GM12878 (cell line): ENCODE data around the gene RRP12. TPM values are rescaled to one million over a fixed set of nuclear protein-coding genes. Genes with fewer than 3 reads are reported as not detected.
A peak's percentile ranks its signal among the peaks of the same experiment; 100 is the strongest.

ENCODE experiments used
- ATAC-seq: fragments of 200-7000 bp; cut with Tn5 transposase; 3 replicates; pipeline ENCODE4 v1.9.1; 2020; ENCODE audit warnings: mild to moderate bottlenecking, moderate library complexity
- BruUV-seq: library from RNA; stranded (reverse); fragments of 400-500 nt; replicated peaks from 2 replicates; lab custom pipeline; 2021; lab: Mats Ljungman, UMichigan
- CTCF ChIA-PET: fragments of 300-600 bp; sonication (Branson Sonifier 250); formaldehyde crosslinking; extraction: SDS; loops from one replicate; lab custom pipeline; 2021; ENCODE audit warnings: inconsistent platforms; lab: Yijun Ruan, JAX
- POLR2A ChIA-PET: fragments of 350-600 bp; formaldehyde crosslinking; extraction: SDS; loops from one replicate; lab custom pipeline; 2021; ENCODE audit warnings: inconsistent platforms; lab: Charles Lee
- RAD21 ChIA-PET: fragments of 300-600 bp; sonication (Branson Sonifier 250); formaldehyde crosslinking; loops from one replicate; lab custom pipeline; 2023; ENCODE audit warnings: antibody characterized with exemption; ENCODE audit not compliant: unreplicated experiment; lab: Charles Lee
- SMC1A ChIA-PET: fragments of 300-600 bp; sonication (Branson Sonifier 250); formaldehyde crosslinking; loops from one replicate; lab custom pipeline; 2023; ENCODE audit not compliant: unreplicated experiment, uncharacterized antibody; lab: Charles Lee
- DNase-seq: peaks from one replicate; pipeline ENCODE4 v3.0.0-alpha.2; 2011; ENCODE audit warnings: low read depth, low spot score
- FAIRE-seq: peaks from 3 replicates; lab custom pipeline; 2011; peaks lifted over from hg19 to GRCh38; lab: Jason Lieb, UNC
- H2AFZ ChIP-seq: 2 replicates; pipeline ENCODE4 v1.6.0; 2011; ENCODE audit warnings: low read depth, low read length, control low read depth; ENCODE audit not compliant: control insufficient read depth
- H3K27ac ChIP-seq: 2 replicates; pipeline ENCODE4 v1.5.1; 2011; ENCODE audit warnings: control low read depth; ENCODE audit not compliant: control insufficient read depth, insufficient read depth
- H3K27me3 ChIP-seq, 2 experiments: replicated peaks in 1 of 2; 2 replicates each; pipeline versions ENCODE4 v1.6.0 to v1.6.1; 2011; ENCODE audit warnings: low read length in 1 of 2; ENCODE audit not compliant: control insufficient read depth in 2 of 2, insufficient read depth in 2 of 2
- H3K36me3 ChIP-seq, 2 experiments: 2 replicates each; pipeline ENCODE4 v1.5.1; 2011; ENCODE audit warnings: low read length in 1 of 2; ENCODE audit not compliant: control insufficient read depth in 2 of 2, insufficient read depth in 2 of 2
- H3K4me1 ChIP-seq: 2 replicates; pipeline ENCODE4 v1.6.1; 2011; ENCODE audit warnings: mild to moderate bottlenecking, low read length, moderate library complexity, mixed read lengths; ENCODE audit not compliant: control insufficient read depth, insufficient read depth
- H3K4me2 ChIP-seq: 2 replicates; pipeline ENCODE4 v1.6.0; 2011; ENCODE audit warnings: control low read depth; ENCODE audit not compliant: control insufficient read depth, insufficient read depth
- H3K4me3 ChIP-seq: fragments of 200-600 bp; sonication (generic); 2 replicates; pipeline ENCODE4 v1.5.1; 2016
- H3K79me2 ChIP-seq: 2 replicates; pipeline ENCODE4 v1.6.0; 2011; ENCODE audit warnings: low read length; ENCODE audit not compliant: control insufficient read depth, insufficient read depth
- H3K9ac ChIP-seq: 2 replicates; pipeline ENCODE4 v1.8.0; 2011; ENCODE audit warnings: low read length, control low read depth, mixed read lengths; ENCODE audit not compliant: control insufficient read depth, insufficient read depth
- H3K9me3 ChIP-seq: replicated peaks from 3 replicates; pipeline ENCODE4 v1.5.1; 2011; ENCODE audit warnings: mild to moderate bottlenecking, low read length; ENCODE audit not compliant: control insufficient read depth, insufficient read depth
- H4K20me1 ChIP-seq: 2 replicates; pipeline ENCODE4 v1.6.0; 2011; ENCODE audit not compliant: control insufficient read depth, insufficient read depth
- BACH1 ChIP-seq: fragments of 450-650 bp; IDR thresholded peaks from 2 replicates; pipeline ENCODE4 v1.6.1; 2017; ENCODE audit warnings: mild to moderate bottlenecking, borderline replicate concordance
- EED ChIP-seq: sonication (generic); IDR thresholded peaks from 2 replicates; pipeline ENCODE4 v1.6.1; 2016; ENCODE audit warnings: antibody characterized with exemption, low read depth
- IKZF2 ChIP-seq, 2 experiments: fragments of 450-650 bp; IDR thresholded peaks; 2 replicates each; pipeline ENCODE4 v1.6.1; 2017; ENCODE audit warnings: mild to moderate bottlenecking in 2 of 2, moderate library complexity in 2 of 2
- JUNB ChIP-seq: IDR thresholded peaks from 2 replicates; pipeline ENCODE4 v1.6.1; 2016; ENCODE audit warnings: antibody characterized with exemption, mild to moderate bottlenecking
- MYB ChIP-seq: fragments of 150-350 bp; IDR thresholded peaks from 2 replicates; pipeline ENCODE4 v1.6.1; 2014; ENCODE audit warnings: mild to moderate bottlenecking, low read depth, low read length, borderline replicate concordance
- NFXL1 ChIP-seq: fragments of 450-650 bp; IDR thresholded peaks from 2 replicates; pipeline ENCODE4 v1.6.1; 2017; ENCODE audit warnings: antibody characterized with exemption, mild to moderate bottlenecking, borderline replicate concordance
- NFYB ChIP-seq: IDR thresholded peaks from 2 replicates; pipeline ENCODE4 v1.6.1; 2011; ENCODE audit warnings: low read depth, mild to moderate bottlenecking, low read length, improper control_type of control experiment, moderate library complexity; ENCODE audit not compliant: insufficient read depth
- RUNX3 ChIP-seq: IDR thresholded peaks from 2 replicates; pipeline ENCODE4 v1.6.1; 2012; ENCODE audit warnings: low read length, inconsistent platforms
- ZBTB40 ChIP-seq: fragments of 450-650 bp; IDR thresholded peaks from 2 replicates; pipeline ENCODE4 v1.6.1; 2016; ENCODE audit warnings: mild to moderate bottlenecking, moderate library complexity, borderline replicate concordance
- WGBS: methylation state at CpG from one replicate; pipeline ENCODE4 v1.1.6; 2016; ENCODE audit warnings: low lambda C conversion rate; ENCODE audit not compliant: insufficient replicate concordance, insufficient coverage; ENCODE audit errors: missing lambda C conversion rate; 5-methylcytosine and 5-hydroxymethylcytosine counted together
- in situ Hi-C: fragments of 300-500 bp; cut with MboI; formaldehyde crosslinking; loops from 9 replicates; pipeline ENCODE4 v1.14.3; 2018; ENCODE audit warnings: mixed read lengths
- intact Hi-C: fragments of 100-400 bp; cut with micrococcal nuclease; formaldehyde crosslinking; loops from one replicate; pipeline ENCODE4 v1.14.2; 2022; ENCODE audit not compliant: unreplicated experiment
- polyA plus RNA-seq, 11 experiments: library from polyadenylated mRNA; depleted of rRNA in 4 of 11; unstranded in 6 of 11; stranded (reverse) in 5 of 11; fragments of >200 nt; fragmentation: Nextera tagmentation in 4 of 11; fragmentation: Illumina TruSeq in 1 of 11; extraction: Ambion mirVana in 4 of 11; extraction: Trizol in 1 of 11; gene quantifications; 1 replicate in 1 of 11; 2 replicates in 10 of 11; pipeline versions ENCODE4 v1.2.1 to v1.2.3, GENCODE V29; 2011 to 2016; ENCODE audit warnings: inconsistent platforms in 2 of 11, missing spikeins in 2 of 11, low read depth in 1 of 11
- total RNA-seq, 4 experiments: library from RNA; depleted of rRNA in 3 of 4; stranded (reverse); fragments of >200 nt in 3 of 4; fragmentation: Illumina TruSeq in 1 of 4; extraction: Trizol in 1 of 4; gene quantifications; 2 replicates each; pipeline versions ENCODE4 v1.2.1 to v1.2.3, GENCODE V29; 2013 to 2021
- TF ChIP-seq, protein P1 (sequence below): fragments of 450-650 bp; IDR thresholded peaks from 2 replicates; pipeline ENCODE4 v1.6.1; 2017; ENCODE audit warnings: mild to moderate bottlenecking
- TF ChIP-seq, protein P2 (sequence below): fragments of 450-650 bp; IDR thresholded peaks from 2 replicates; pipeline ENCODE4 v1.6.1; 2014; ENCODE audit warnings: mild to moderate bottlenecking

Gene RRP12
- total and polyA plus RNA-seq, 10 of the 15 experiments (the other 5 are each of a cell fraction or from before 2014, with no cell fraction given), result 5.3 to 48.7 (median 16.8) TPM

- RAD21 ChIA-PET, result interaction anchor here (0.6 to 1.2 kb wide), 3 partner anchors 9 to 15 kb away, joined by 3 read pairs; no protein-coding TSS in a partner anchor
- no peak for FAIRE-seq
- Histone ChIP-seq H3K9me3 (no peaks in the 10 kb centered on the region), H3K27me3 (no peaks in the 10 kb centered on the region)
- TF ChIP-seq, protein P1, sequence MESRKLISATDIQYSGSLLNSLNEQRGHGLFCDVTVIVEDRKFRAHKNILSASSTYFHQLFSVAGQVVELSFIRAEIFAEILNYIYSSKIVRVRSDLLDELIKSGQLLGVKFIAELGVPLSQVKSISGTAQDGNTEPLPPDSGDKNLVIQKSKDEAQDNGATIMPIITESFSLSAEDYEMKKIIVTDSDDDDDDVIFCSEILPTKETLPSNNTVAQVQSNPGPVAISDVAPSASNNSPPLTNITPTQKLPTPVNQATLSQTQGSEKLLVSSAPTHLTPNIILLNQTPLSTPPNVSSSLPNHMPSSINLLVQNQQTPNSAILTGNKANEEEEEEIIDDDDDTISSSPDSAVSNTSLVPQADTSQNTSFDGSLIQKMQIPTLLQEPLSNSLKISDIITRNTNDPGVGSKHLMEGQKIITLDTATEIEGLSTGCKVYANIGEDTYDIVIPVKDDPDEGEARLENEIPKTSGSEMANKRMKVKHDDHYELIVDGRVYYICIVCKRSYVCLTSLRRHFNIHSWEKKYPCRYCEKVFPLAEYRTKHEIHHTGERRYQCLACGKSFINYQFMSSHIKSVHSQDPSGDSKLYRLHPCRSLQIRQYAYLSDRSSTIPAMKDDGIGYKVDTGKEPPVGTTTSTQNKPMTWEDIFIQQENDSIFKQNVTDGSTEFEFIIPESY, result peak; percentile 67; the same call in 1 of the 2 replicates
- TF ChIP-seq MYB (no peak), EED (no peak), JUNB (no peak), BACH1 (peak; percentile 35; the same call in 1 of the 2 replicates), NFXL1 (no peak), NFYB (no peak), ZBTB40 (no peak), IKZF2 (IDR thresholded peaks at IDR 0.05) (peak in 1 of 2 experiments; percentile 14; a peak in 1 of 4 replicates), RUNX3 (peak; percentile 25; the same call in 1 of the 2 replicates)
- TF ChIP-seq, protein P2, sequence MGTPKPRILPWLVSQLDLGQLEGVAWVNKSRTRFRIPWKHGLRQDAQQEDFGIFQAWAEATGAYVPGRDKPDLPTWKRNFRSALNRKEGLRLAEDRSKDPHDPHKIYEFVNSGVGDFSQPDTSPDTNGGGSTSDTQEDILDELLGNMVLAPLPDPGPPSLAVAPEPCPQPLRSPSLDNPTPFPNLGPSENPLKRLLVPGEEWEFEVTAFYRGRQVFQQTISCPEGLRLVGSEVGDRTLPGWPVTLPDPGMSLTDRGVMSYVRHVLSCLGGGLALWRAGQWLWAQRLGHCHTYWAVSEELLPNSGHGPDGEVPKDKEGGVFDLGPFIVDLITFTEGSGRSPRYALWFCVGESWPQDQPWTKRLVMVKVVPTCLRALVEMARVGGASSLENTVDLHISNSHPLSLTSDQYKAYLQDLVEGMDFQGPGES, result no peak
- TF ChIP-seq, all 136 proteins: peak for 4
- ChIA-PET CTCF (interaction anchor here (0.8 to 2.7 kb wide), 4 partner anchors 15 to 141 kb away, joined by 3 to 12 read pairs (median 4); no protein-coding TSS in a partner anchor), SMC1A (interaction anchor here (1.1 to 3.2 kb wide), 4 partner anchors 10 to 32 kb away, joined by 5 to 9 read pairs (median 6); partner anchors contain the start of gene RRP12), POLR2A (interaction anchor here (0.5 to 2.1 kb wide), 3 partner anchors 10 to 17 kb away, joined by 3 to 9 read pairs (median 3); no protein-coding TSS in a partner anchor)
- BruUV-seq, result no TSS peak
- intact Hi-C loops (no loop called here), in situ Hi-C loops (no loop called here)
- Histone ChIP-seq H3K4me2 (0 out of 2 replicates have a peak overlapping the region, but pooled peaks have one; percentile 9), H3K4me1 (peaks cover 3% of the 10 kb centered on the region; the same call in 1 of the 2 replicates), H4K20me1 (no peaks in the 10 kb centered on the region), H3K79me2 (no peaks in the 10 kb centered on the region), H3K9ac (no peak overlapping the region), H3K27ac (peak overlapping the region; percentile 20; the same call in 1 of the 2 replicates), H2AFZ (no peak overlapping the region), H3K4me3 (no peak overlapping the region), H3K36me3 (no peaks in the 10 kb centered on the region)
- ATAC-seq, result peak; percentile 66
- 11% methylated on average over 10 of the region's 10 CpGs for WGBS
- no peak for DNase-seq
Measured at GRCh38 chr10:97412891-97413304, 11.8 kb upstream of the RRP12 start.
